ENCODE measurements around the gene ZXDC. TPM values are rescaled to one million over a fixed set of nuclear protein-coding genes. Genes with fewer than 3 reads are reported as not detected.

Gene ZXDC
- total RNA-seq, 2 donors from 2014 or later: 20.4 to 28.5 TPM

DNA sequence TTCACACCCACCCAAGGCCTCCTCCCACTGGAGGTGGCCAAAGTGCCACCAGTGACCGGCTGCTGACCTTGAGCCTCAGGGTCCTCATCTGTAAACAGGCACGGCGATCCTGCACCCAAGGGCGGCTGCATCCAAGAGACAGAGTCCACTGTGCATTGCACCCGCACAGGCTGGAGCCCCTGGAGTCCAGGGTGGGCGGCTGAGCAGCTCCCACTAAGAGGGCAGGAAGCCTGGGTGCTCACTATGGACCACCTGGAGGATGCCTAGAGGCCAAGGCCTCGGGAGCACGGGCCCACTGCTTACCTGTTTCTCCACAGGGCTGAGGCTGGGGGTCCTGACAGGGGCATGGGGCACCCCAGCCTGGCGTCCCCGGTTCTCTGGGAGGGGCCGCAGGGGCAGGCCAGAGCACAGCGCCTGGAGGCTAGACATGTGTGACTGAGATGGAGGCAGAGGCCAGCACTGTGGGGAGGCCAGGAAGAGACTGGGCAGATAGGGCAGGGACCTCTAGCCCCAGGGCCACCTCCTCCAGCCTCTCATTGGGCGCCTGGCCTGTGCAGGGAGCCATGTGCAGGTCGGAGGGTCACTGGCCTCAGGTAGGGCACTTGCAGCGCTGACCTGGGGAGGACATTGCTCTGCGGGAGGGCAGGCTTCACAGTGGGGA lies 41.7 kb upstream of the ZXDC start, which contains the start of gene UROC1:
UROC1 (minus strand) TSS at position 483 of the 661 bp plus-strand sequence; CDS start at position 429, 54 bp downstream.
- intact Hi-C loops (cut with DNase I): no loop called here
- TF ChIP-seq, protein P1, sequence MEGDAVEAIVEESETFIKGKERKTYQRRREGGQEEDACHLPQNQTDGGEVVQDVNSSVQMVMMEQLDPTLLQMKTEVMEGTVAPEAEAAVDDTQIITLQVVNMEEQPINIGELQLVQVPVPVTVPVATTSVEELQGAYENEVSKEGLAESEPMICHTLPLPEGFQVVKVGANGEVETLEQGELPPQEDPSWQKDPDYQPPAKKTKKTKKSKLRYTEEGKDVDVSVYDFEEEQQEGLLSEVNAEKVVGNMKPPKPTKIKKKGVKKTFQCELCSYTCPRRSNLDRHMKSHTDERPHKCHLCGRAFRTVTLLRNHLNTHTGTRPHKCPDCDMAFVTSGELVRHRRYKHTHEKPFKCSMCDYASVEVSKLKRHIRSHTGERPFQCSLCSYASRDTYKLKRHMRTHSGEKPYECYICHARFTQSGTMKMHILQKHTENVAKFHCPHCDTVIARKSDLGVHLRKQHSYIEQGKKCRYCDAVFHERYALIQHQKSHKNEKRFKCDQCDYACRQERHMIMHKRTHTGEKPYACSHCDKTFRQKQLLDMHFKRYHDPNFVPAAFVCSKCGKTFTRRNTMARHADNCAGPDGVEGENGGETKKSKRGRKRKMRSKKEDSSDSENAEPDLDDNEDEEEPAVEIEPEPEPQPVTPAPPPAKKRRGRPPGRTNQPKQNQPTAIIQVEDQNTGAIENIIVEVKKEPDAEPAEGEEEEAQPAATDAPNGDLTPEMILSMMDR (IDR thresholded peaks at IDR 0.05): no peak
- DNase-seq: no peak
- no peaks in the 10 kb centered on the region for H3K4me1 ChIP-seq
- H3K4me3 ChIP-seq: no peak within 1 kb of the TSS
- no peaks in the 10 kb centered on the region for H3K27me3 ChIP-seq
- H3K9ac ChIP-seq (ENCODE audit: low read depth in 2 of 2, low read length in 2 of 2): no peak within 1 kb of the TSS
- H3K9me3 ChIP-seq: no peaks in the 10 kb centered on the region
- no peaks in the 10 kb centered on the region for H3K36me3 ChIP-seq
- no peak within 1 kb of the TSS for H3K27ac ChIP-seq

DNA sequence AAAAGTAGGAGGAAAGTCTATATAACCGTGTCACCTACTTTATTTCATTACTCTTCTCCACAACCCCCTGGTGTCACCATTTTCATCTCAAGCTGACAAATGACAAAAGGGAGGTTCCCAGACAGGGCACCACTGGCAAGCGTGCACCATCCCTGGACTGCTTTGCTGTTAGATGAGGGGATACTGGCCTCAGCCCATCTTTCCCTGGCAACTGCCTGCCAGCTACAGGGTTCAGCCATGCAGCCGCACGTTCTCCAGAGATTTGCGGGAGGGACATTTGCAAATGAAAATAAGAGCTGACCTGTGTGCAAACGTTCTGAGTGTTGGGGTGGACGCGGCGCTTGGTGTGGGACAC lies 41.2 kb upstream of the ZXDC start:
- TF ChIP-seq, protein P1 (IDR thresholded peaks at IDR 0.05): no peak
- no peaks in the 10 kb centered on the region for H3K4me1 ChIP-seq
- H3K9me3 ChIP-seq: no peaks in the 10 kb centered on the region
- H3K27me3 ChIP-seq: no peaks in the 10 kb centered on the region
- intact Hi-C loops (cut with DNase I): no loop called here
- no peak overlapping the region for H3K27ac ChIP-seq
- H3K36me3 ChIP-seq: no peaks in the 10 kb centered on the region
- no peak overlapping the region for H3K9ac ChIP-seq (ENCODE audit: low read depth in 2 of 2, low read length in 2 of 2)
- DNase-seq: no peak
- no peak overlapping the region for H3K4me3 ChIP-seq

DNA sequence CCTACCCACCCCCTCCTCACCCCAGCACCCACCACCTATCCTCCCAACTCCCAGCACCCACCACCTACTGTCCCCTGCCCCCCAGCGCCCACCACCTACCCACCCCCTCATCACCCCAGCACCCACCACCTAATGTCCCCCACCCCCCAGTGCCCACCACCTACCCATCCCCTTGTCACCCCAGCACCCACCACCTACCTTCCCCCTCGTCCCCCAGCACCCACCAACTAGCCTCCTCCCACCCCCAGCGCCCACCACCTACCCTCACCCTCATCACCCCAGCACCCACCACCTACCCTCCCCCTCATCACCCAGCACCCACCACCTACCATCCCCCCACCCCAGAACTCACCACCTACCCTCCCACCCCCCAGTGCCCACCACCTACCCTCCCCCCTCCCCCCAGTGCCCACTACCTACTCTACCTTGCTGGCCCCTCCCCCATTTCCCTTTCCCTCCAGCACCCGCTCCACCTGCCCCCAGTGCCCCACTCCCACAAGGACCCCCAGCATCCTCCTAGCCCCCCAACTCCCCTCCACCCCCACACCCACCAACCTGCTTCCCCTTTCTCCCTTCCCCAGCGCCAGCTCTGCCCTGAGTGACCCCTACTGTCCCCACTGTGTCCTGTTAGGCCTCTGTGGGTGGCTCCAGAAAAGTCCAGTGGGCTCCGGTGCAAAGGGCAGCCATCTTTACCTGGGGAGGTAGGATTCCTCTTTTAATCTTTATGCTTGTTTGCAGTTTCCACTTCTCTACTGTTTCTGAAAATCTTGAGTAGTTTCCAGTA lies 40.7 kb upstream of the ZXDC start:
- TF ChIP-seq, protein P1 (IDR thresholded peaks at IDR 0.05): no peak

DNA sequence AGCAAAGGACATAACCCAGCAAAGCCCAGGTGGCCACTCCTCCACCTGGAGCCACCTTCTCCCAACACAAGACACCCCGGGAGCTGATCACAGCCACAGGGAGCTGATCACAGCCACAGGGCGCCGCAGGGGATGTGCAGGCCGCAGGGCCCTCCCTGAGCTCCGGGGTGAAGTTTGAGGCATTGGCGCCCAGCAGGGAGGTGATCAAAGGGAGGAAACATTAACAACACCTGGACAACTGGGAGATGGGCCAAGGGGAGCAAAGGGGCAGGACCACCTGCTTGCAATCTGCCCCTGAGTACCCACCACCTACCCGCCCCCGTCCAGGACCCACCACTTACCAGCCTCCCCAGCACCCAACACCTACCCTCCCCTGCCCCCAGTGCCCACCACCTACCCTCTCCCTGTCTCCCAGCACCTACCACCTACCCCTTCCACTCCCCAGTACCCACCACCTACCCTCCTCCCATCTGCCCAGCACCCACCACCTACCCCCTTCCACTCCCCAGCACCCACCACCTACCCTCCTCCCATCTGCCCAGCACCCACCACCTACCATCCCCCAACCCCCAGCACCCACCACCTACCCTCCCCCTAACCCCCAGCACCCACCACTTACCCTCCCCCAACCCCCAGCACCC lies 39.5 kb upstream of the ZXDC start:
- intact Hi-C loops (cut with DNase I): no loop called here
- DNase-seq: no peak
- Histone ChIP-seq H3K4me1 (no peaks in the 10 kb centered on the region), H3K27me3 (no peaks in the 10 kb centered on the region), H3K27ac (no peak overlapping the region), H3K9ac (ENCODE audit: low read depth in 2 of 2, low read length in 2 of 2) (no peak overlapping the region), H3K36me3 (no peaks in the 10 kb centered on the region), H3K4me3 (no peak overlapping the region), H3K9me3 (no peaks in the 10 kb centered on the region)
- TF ChIP-seq, protein P1 (IDR thresholded peaks at IDR 0.05): no peak

More for the DNA sequence above, 40.7 kb upstream of the ZXDC start:
- H3K27me3 ChIP-seq: no peaks in the 10 kb centered on the region
- H3K9me3 ChIP-seq: no peaks in the 10 kb centered on the region
- intact Hi-C loops (cut with DNase I): no loop called here
- H3K36me3 ChIP-seq: no peaks in the 10 kb centered on the region
- no peak overlapping the region for H3K4me3 ChIP-seq
- no peak overlapping the region for H3K27ac ChIP-seq
- no peaks in the 10 kb centered on the region for H3K4me1 ChIP-seq
- DNase-seq: no peak
- no peak overlapping the region for H3K9ac ChIP-seq (ENCODE audit: low read depth in 2 of 2, low read length in 2 of 2)

DNA sequence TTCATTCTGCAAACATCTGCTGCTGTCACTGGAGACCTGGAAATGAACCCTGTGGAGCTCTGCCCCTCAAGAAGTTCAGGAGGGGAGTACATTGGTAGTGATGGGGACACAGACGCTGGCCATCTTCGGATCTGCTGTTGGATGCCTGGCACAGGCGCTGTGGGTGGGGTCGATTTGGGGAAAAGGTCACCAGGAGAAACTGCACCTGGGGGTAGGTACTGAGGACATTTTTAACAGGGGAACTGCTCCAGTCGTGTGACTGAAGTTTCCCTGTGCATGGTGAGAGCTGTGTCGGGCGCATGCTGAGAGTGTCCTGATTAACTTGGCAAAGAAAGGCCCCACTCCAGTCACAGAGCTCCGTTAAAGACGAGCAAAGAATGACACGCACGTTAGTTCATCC lies 38.5 kb upstream of the ZXDC start:
- no peak overlapping the region for H3K4me3 ChIP-seq
- TF ChIP-seq, protein P1 (IDR thresholded peaks at IDR 0.05): no peak
- H3K9me3 ChIP-seq: no peaks in the 10 kb centered on the region
- intact Hi-C loops (cut with DNase I): no loop called here
- H3K4me1 ChIP-seq: no peaks in the 10 kb centered on the region
- no peak overlapping the region for H3K27ac ChIP-seq
- H3K27me3 ChIP-seq: no peaks in the 10 kb centered on the region
- no peak overlapping the region for H3K9ac ChIP-seq (ENCODE audit: low read depth in 2 of 2, low read length in 2 of 2)
- H3K36me3 ChIP-seq: no peaks in the 10 kb centered on the region
- no peak for DNase-seq

All from colonic mucosa (tissue), 4 donors.